NCI-H446 treated with DMSO at 0.1 percent for 48 hours (cell line): ENCODE results near the gene SFXN5.

Experiments used
- DNase-seq: peaks from one replicate; lab custom pipeline; 2025; lab: John Stamatoyannopoulos, UW

Gene SFXN5

GRCh38 chr2:73020657-73021370, 50.7 kb downstream of the SFXN5 start:
- no peak for DNase-seq

GRCh38 chr2:73020306-73020656, 51.2 kb downstream of the SFXN5 start:
- no peak for DNase-seq

GRCh38 chr2:73018188-73018825, 53.2 kb downstream of the SFXN5 start:
- no peak for DNase-seq

- DNase-seq: no peak
Observed at GRCh38 chr2:73013936-73014335, 57.6 kb downstream of the SFXN5 start.

- no peak for DNase-seq
Observed at GRCh38 chr2:73009177-73009839, 62.2 kb downstream of the SFXN5 start.

GRCh38 chr2:73008766-73009135, 62.8 kb downstream of the SFXN5 start:
- no peak for DNase-seq

GRCh38 chr2:73007991-73008765, 63.3 kb downstream of the SFXN5 start:
- DNase-seq: no peak

- DNase-seq: no peak
Observed at GRCh38 chr2:73006969-73007710, 64.4 kb downstream of the SFXN5 start.

GRCh38 chr2:73004889-73005596, 66.5 kb downstream of the SFXN5 start:
- no peak for DNase-seq

GRCh38 chr2:73004466-73004865, 67.0 kb downstream of the SFXN5 start:
- no peak for DNase-seq

- no peak for DNase-seq
Observed at GRCh38 chr2:73003027-73003426, 68.5 kb downstream of the SFXN5 start.

GRCh38 chr2:73000808-73001570, 70.5 kb downstream of the SFXN5 start:
- no peak for DNase-seq

- no peak for DNase-seq
Observed at GRCh38 chr2:72999729-73000725, 71.5 kb downstream of the SFXN5 start.

- no peak for DNase-seq
Observed at GRCh38 chr2:72998724-72999123, 72.8 kb downstream of the SFXN5 start.

- no peak for DNase-seq
Observed at GRCh38 chr2:72998234-72998651, 73.3 kb downstream of the SFXN5 start.

GRCh38 chr2:72996117-72996502, 75.4 kb downstream of the SFXN5 start:
- DNase-seq: no peak

GRCh38 chr2:72995430-72996116, 75.9 kb downstream of the SFXN5 start:
- no peak for DNase-seq

GRCh38 chr2:72994991-72995380, 76.5 kb downstream of the SFXN5 start:
- DNase-seq: no peak
